Transverse colon (tissue), 4 donors: Measurements from ENCODE around the gene PLXND1. TPM values are rescaled to one million over a fixed set of nuclear protein-coding genes. Genes with fewer than 3 reads are reported as not detected.

ENCODE experiments used
- DNase-seq: peaks from one replicate; pipeline ENCODE4 v3.0.0-alpha.2; 2019
- H3K27ac ChIP-seq, 4 donors: fragments of 200-600 bp; sonication (generic); 2 replicates each; pipeline ENCODE4 v1.5.1; 2016 to 2018; ENCODE audit warnings: inconsistent platforms in 4 of 4
- H3K27me3 ChIP-seq: fragments of 200-600 bp; sonication (generic); 2 replicates; pipeline ENCODE4 v1.5.1; 2017; ENCODE audit warnings: inconsistent platforms
- H3K36me3 ChIP-seq, 4 donors: fragments of 200-600 bp; sonication (generic); 2 replicates each; pipeline ENCODE4 v1.5.1; 2017 to 2019; ENCODE audit warnings: inconsistent platforms in 4 of 4
- H3K4me1 ChIP-seq, 4 donors: fragments of 200-600 bp; sonication (generic); 2 replicates each; pipeline ENCODE4 v1.5.1; 2017 to 2020; ENCODE audit warnings: inconsistent platforms in 4 of 4
- H3K4me3 ChIP-seq, 4 donors: fragments of 200-600 bp; sonication (generic); 1 replicate in 1 of 4; 2 replicates in 3 of 4; pipeline versions ENCODE4 v1.5.1 to v1.6.1; 2017 to 2019; ENCODE audit warnings: inconsistent platforms in 4 of 4
- H3K9me3 ChIP-seq, 2 donors: fragments of 200-600 bp; sonication (generic); 2 replicates each; pipeline ENCODE4 v1.5.1; 2017 to 2019; ENCODE audit warnings: inconsistent platforms in 2 of 2
- CTCF ChIP-seq, 5 experiments: fragments of 200-600 bp in 3 of 5; fragments of 450-650 bp in 2 of 5; sonication (generic) in 3 of 5; IDR thresholded peaks; 1 replicate in 2 of 5; 2 replicates in 3 of 5; pipeline ENCODE4 v1.5.1; 2016 to 2017; ENCODE audit warnings: antibody characterized with exemption in 5 of 5, inconsistent platforms in 3 of 5, mild to moderate bottlenecking in 2 of 5, moderate library complexity in 1 of 5
- EP300 ChIP-seq: sonication (generic); formaldehyde crosslinking; IDR thresholded peaks from one replicate; pipeline ENCODE4 v1.6.1; 2017; ENCODE audit warnings: antibody characterized with exemption, low read depth
- POLR2A ChIP-seq: fragments of 450-650 bp; IDR thresholded peaks from one replicate; pipeline ENCODE4 v1.6.1; 2016; ENCODE audit warnings: antibody characterized with exemption, mild to moderate bottlenecking, moderate library complexity
- POLR2AphosphoS5 ChIP-seq, 3 donors: sonication (generic); formaldehyde crosslinking; IDR thresholded peaks; one replicate each; pipeline ENCODE4 v1.6.1; 2016; ENCODE audit warnings: antibody characterized with exemption in 3 of 3
- WGBS, 2 donors: methylation state at CpG; one replicate each; pipeline ENCODE4 v1.1.5; 2018; ENCODE audit warnings: low coverage in 1 of 2; 5-methylcytosine and 5-hydroxymethylcytosine counted together
- in situ Hi-C, 4 donors: fragments of 200-750 bp; cut with MboI; loops; one replicate each; pipeline versions ENCODE4 v1.15.0 to v1.15.1; 2017; ENCODE audit warnings: low sequenced_read_pairs in 3 of 4, low pct_ligation_motif_present in 1 of 4, low pct_unique_long_range_greater_than_20kb in 1 of 4
- intact Hi-C: fragments of 100-400 bp; cut with DNase I; formaldehyde crosslinking; loops from one replicate; pipeline ENCODE4 v1.15.1; 2023; ENCODE audit warnings: low total_unique reads
- total RNA-seq, 4 donors: library from RNA; depleted of rRNA; stranded (reverse); fragments of >200 nt; gene quantifications; one replicate each; pipeline ENCODE4 v1.1.0, GENCODE V29; 2016

PLXND1 gene
- total RNA-seq, 4 donors from 2014 or later = 26.4 to 71.8 (median 35.8) TPM

- Histone ChIP-seq H3K4me1 (peaks cover 15 to 33% (median 25%) of the 10 kb centered on the region in 4 donors), H3K27ac (no peak overlapping the region), H3K36me3 (no peaks in the 10 kb centered on the region), H3K27me3 (no peaks in the 10 kb centered on the region), H3K4me3 (no peak overlapping the region), H3K9me3 (no peaks in the 10 kb centered on the region)
- intact Hi-C loops (no loop called here), in situ Hi-C loops (no loop called here)
- no peak for TF ChIP-seq CTCF (IDR thresholded peaks at IDR 0.05)
- TF ChIP-seq EP300 = no peak
- TF ChIP-seq POLR2AphosphoS5 (IDR thresholded peaks at IDR 0.05) = no peak
- no peak for TF ChIP-seq POLR2A
- WGBS, 2 donors = 80 to 87% methylated on average over 1 to 10 of the region's 10 CpGs
- no peak for DNase-seq
Measured at GRCh38 chr3:129579991-129580390, 26.5 kb downstream of the PLXND1 start.

DNA sequence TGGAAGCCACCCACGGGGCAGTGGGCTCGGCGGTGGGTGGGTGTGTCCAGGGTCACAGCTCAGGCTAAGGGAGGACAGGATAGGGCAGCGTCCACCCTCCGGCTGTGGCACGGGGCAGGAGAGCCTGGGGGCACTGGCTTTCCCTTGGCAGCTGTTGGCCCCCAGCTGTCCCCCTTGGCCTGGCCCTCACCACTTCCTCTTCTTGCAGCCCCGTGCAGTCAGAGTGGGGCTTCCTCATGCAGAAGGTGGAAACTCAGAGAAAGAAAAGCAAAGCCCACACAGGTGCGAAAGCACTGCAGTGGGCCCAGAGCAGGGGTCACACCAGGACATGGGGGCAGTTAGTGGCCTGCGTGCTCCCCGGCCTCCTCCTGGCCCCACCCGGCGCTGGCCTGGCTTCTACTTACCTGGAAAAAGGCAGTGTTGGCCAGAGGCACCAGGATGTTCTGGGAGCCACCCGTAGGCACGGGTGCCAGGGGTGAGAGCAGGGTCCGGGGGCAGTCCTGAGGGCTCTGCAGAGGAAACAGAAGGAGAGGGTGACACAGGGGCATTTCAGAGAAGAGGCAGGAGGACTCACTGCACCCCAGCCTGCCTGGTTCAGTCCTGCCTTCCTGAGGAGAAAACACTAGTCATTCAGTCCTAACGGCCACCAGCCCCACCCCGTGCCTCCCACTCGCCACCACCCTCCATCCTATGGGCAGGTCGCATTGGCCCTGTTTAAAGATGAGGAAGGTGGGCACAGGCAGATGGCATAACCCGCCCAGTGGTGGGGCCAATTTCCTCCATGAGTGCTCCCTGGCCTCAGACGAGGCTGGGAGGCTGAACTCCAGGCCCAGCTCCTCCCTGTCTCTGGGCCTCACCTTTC lies 28.3 kb downstream of the PLXND1 start:
- intact Hi-C loops = no loop called here
- Histone ChIP-seq H3K27ac (peak overlapping the region; percentile 71 to 76 (median 72)), H3K27me3 (no peaks in the 10 kb centered on the region), H3K4me1 (peaks cover 15 to 33% (median 25%) of the 10 kb centered on the region in 4 donors), H3K36me3 (no peaks in the 10 kb centered on the region), H3K9me3 (no peaks in the 10 kb centered on the region), H3K4me3 (no peak overlapping the region)
- TF ChIP-seq POLR2A (no peak), CTCF (IDR thresholded peaks at IDR 0.05) (no peak), EP300 (no peak), POLR2AphosphoS5 (IDR thresholded peaks at IDR 0.05) (no peak)
- peak; percentile 59 for DNase-seq
- in situ Hi-C loops = no loop called here
- 65% methylated on average over 20 of the region's 21 CpGs; no CpG with 5 or more reads in 1 of the 2 donors for WGBS, 2 donors

DNA sequence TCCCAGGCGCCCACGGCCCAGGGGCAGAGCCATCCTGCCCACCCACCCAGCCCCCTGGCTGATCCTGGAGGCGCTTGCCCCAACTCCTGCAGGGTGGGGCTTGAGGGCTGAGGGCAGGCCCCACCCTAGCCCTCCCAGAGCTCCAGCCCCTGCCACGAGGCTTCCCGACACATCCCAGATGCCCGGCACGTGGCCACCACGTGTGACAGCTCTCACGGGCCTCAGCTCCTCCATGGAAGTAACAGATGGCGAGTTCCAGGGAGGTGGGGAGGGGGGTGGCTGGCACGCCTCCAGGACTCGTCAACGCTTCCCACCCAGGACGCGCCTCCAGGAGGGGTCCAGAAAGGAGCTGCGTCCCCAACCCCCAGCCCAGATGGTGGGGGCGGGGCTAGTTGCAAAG lies 29.1 kb downstream of the PLXND1 start:
- peak; percentile 42 for DNase-seq
- Histone ChIP-seq H3K27ac (peak overlapping the region; percentile 71 to 76 (median 72)), H3K9me3 (no peaks in the 10 kb centered on the region), H3K36me3 (no peaks in the 10 kb centered on the region), H3K27me3 (no peaks in the 10 kb centered on the region), H3K4me1 (peaks cover 15 to 33% (median 25%) of the 10 kb centered on the region in 4 donors), H3K4me3 (no peak overlapping the region)
- TF ChIP-seq POLR2AphosphoS5 (IDR thresholded peaks at IDR 0.05) (no peak), EP300 (no peak), CTCF (IDR thresholded peaks at IDR 0.05) (no peak), POLR2A (no peak)
- intact Hi-C loops (no loop called here), in situ Hi-C loops (no loop called here)
- 40 to 48% methylated on average over 1 to 14 of the region's 17 CpGs for WGBS, 2 donors

DNA sequence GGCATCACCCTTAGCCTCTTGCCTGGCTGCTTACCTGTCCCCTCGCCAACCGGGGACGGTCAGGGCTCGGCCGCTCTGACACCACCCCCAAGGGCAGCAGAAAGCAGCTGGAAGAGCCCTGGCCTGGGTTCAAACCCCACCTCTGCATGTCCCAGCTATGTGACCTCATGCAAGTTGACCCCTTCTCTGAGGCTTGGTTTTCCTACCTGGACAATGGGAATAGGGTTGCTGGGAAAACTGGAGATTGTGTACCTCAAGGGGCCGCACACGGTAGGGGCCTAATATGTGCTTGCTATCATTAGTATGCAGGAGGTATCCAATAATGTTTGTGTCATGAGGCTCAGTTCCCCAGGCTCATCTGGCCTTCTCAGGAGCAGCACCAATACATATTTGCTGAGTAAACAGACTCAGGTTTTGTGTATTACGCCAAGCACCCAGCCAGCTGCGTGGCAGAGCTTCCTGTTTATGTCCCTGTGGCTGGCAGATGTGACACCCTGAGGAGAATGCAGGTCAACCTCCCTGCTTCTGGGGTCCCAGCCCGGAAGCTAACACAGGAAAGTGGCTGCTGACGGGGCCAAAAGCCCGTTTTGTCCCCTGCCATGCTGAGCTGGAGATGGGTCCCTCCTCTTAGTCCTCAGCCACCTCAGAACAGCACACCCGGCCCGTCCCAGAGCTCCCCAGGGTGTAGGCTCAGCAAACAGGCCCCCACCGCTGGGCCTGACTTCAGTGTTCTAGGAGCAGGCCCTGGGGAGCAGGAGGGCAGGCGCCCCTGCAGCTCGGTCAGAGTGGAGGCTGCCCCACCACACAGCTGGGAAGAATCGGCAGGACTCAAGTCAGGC lies 29.7 kb downstream of the PLXND1 start:
- TF ChIP-seq POLR2A (peak; percentile 14), EP300 (no peak), POLR2AphosphoS5 (IDR thresholded peaks at IDR 0.05) (peak; percentile 17 to 43 (median 31)), CTCF (IDR thresholded peaks at IDR 0.05) (no peak)
- Histone ChIP-seq H3K36me3 (no peaks in the 10 kb centered on the region), H3K27me3 (no peaks in the 10 kb centered on the region), H3K4me1 (peaks cover 15 to 33% (median 25%) of the 10 kb centered on the region in 4 donors), H3K9me3 (no peaks in the 10 kb centered on the region), H3K27ac (peak overlapping the region; percentile 71 to 76 (median 72)), H3K4me3 (no peak overlapping the region)
- in situ Hi-C loops = no loop called here
- peak; percentile 75 for DNase-seq
- intact Hi-C loops = no loop called here
- WGBS, 2 donors = 46% methylated on average over 16 of the region's 18 CpGs; no CpG with 5 or more reads in 1 of the 2 donors
